HEK293 (cell line): ENCODE data around the gene KIAA0232.

ENCODE experiments used
- CTCF ChIA-PET: fragments of 350-600 bp; formaldehyde crosslinking; extraction: SDS; loops from one replicate; lab custom pipeline; 2021; ENCODE audit warnings: antibody characterized with exemption; lab: Yijun Ruan, JAX
- POLR2A ChIA-PET: fragments of 300-600 bp; formaldehyde crosslinking; extraction: SDS; loops from one replicate; lab custom pipeline; 2020; ENCODE audit warnings: antibody characterized with exemption, inconsistent platforms; lab: Yijun Ruan, JAX
- H3K27ac ChIP-seq: fragments of 200-500 bp; sonication (Bioruptor generic); 2 replicates; pipeline ENCODE4 v1.5.1; 2014; ENCODE audit warnings: low read depth, low read length, control low read depth, inconsistent platforms; ENCODE audit errors: extremely low read depth
- H3K36me3 ChIP-seq, 2 experiments: fragments of 200-500 bp in 1 of 2; sonication (Bioruptor generic) in 1 of 2; 1 replicate in 1 of 2; 2 replicates in 1 of 2; pipeline ENCODE4 v1.5.1; 2014 to 2017; ENCODE audit warnings: inconsistent platforms in 2 of 2, low read length in 2 of 2; ENCODE audit not compliant: control insufficient read depth in 2 of 2, insufficient read depth in 1 of 2
- H3K4me1 ChIP-seq: fragments of 200-500 bp; sonication (Bioruptor generic); 2 replicates; pipeline ENCODE4 v1.5.1; 2014; ENCODE audit warnings: mild to moderate bottlenecking, low read length, inconsistent platforms; ENCODE audit not compliant: control insufficient read depth, insufficient read depth
- H3K4me3 ChIP-seq: 2 replicates; pipeline ENCODE4 v1.5.1; 2011; ENCODE audit warnings: low read depth, mild to moderate bottlenecking, control low read depth, low read length, moderate library complexity
- H3K9me3 ChIP-seq: fragments of 200-500 bp; sonication (Bioruptor generic); 2 replicates; pipeline ENCODE4 v1.5.1; 2014; ENCODE audit warnings: low read depth, low read length, inconsistent platforms; ENCODE audit not compliant: control insufficient read depth, insufficient read depth
- KLF16 ChIP-seq: fragments of 450-650 bp; formaldehyde crosslinking; IDR thresholded peaks from 2 replicates; pipeline ENCODE4 v1.5.1; 2017; ENCODE audit warnings: missing biosample characterization, missing genetic modification characterization
- KLF17 ChIP-seq: fragments of 450-650 bp; formaldehyde crosslinking; IDR thresholded peaks from 2 replicates; pipeline ENCODE4 v1.5.1; 2016; ENCODE audit warnings: missing biosample characterization, missing genetic modification characterization
- SCRT2 ChIP-seq: fragments of 450-650 bp; formaldehyde crosslinking; IDR thresholded peaks from 2 replicates; pipeline ENCODE4 v1.5.1; 2016; ENCODE audit warnings: missing biosample characterization, missing genetic modification characterization
- ZNF121 ChIP-seq: fragments of 450-650 bp; formaldehyde crosslinking; IDR thresholded peaks from 2 replicates; pipeline ENCODE4 v1.5.1; 2016; ENCODE audit warnings: missing biosample characterization, missing genetic modification characterization
- ZNF146 ChIP-seq: fragments of 450-650 bp; formaldehyde crosslinking; IDR thresholded peaks from 2 replicates; pipeline ENCODE4 v1.5.1; 2016; ENCODE audit warnings: missing biosample characterization, missing genetic modification characterization
- ZNF184 ChIP-seq: fragments of 450-650 bp; IDR thresholded peaks from 2 replicates; pipeline ENCODE4 v1.5.1; 2018; ENCODE audit warnings: missing biosample characterization, mild to moderate bottlenecking, missing genetic modification characterization
- ZNF23 ChIP-seq: fragments of 450-650 bp; formaldehyde crosslinking; IDR thresholded peaks from 2 replicates; pipeline ENCODE4 v1.5.1; 2016; ENCODE audit warnings: missing biosample characterization, missing genetic modification characterization, borderline replicate concordance
- ZNF280D ChIP-seq: fragments of 450-650 bp; formaldehyde crosslinking; IDR thresholded peaks from 2 replicates; pipeline ENCODE4 v1.5.1; 2016; ENCODE audit warnings: missing biosample characterization, missing genetic modification characterization
- ZNF292 ChIP-seq: fragments of 450-650 bp; formaldehyde crosslinking; IDR thresholded peaks from 2 replicates; pipeline ENCODE4 v1.5.1; 2016; ENCODE audit warnings: low read depth, missing biosample characterization, missing genetic modification characterization, borderline replicate concordance
- ZNF558 ChIP-seq: fragments of 450-650 bp; formaldehyde crosslinking; IDR thresholded peaks from 2 replicates; pipeline ENCODE4 v1.5.1; 2016; ENCODE audit warnings: missing biosample characterization, missing genetic modification characterization
- ZNF747 ChIP-seq: fragments of 450-650 bp; formaldehyde crosslinking; IDR thresholded peaks from 2 replicates; pipeline ENCODE4 v1.5.1; 2016; ENCODE audit warnings: missing biosample characterization, missing genetic modification characterization
- ZNF76 ChIP-seq: fragments of 450-650 bp; formaldehyde crosslinking; IDR thresholded peaks from 2 replicates; pipeline ENCODE4; 2016; ENCODE audit warnings: low read depth, missing biosample characterization, missing genetic modification characterization, borderline replicate concordance
- ZSCAN30 ChIP-seq: fragments of 450-650 bp; IDR thresholded peaks from 2 replicates; pipeline ENCODE4 v1.5.1; 2018; ENCODE audit warnings: missing biosample characterization, mild to moderate bottlenecking, missing genetic modification characterization, moderate library complexity
- TF ChIP-seq, protein P1 (sequence below): fragments of 450-650 bp; formaldehyde crosslinking; IDR thresholded peaks from 2 replicates; pipeline ENCODE4 v1.5.1; 2016; ENCODE audit warnings: missing biosample characterization, missing genetic modification characterization
- TF ChIP-seq, protein P2 (sequence below): fragments of 450-650 bp; formaldehyde crosslinking; IDR thresholded peaks from 2 replicates; pipeline ENCODE4 v1.5.1; 2017; ENCODE audit warnings: missing biosample characterization, missing genetic modification characterization
- TF ChIP-seq, protein P3 (sequence below): fragments of 450-650 bp; formaldehyde crosslinking; IDR thresholded peaks from 2 replicates; pipeline ENCODE4 v1.5.1; 2016; ENCODE audit warnings: missing biosample characterization, missing genetic modification characterization
- TF ChIP-seq, protein P4 (sequence below): fragments of 450-650 bp; IDR thresholded peaks from 2 replicates; pipeline ENCODE4 v1.5.1; 2018; ENCODE audit warnings: missing biosample characterization, mild to moderate bottlenecking, missing genetic modification characterization
- TF ChIP-seq, protein P5 (sequence below): fragments of 450-650 bp; formaldehyde crosslinking; IDR thresholded peaks from 2 replicates; pipeline ENCODE4 v1.5.1; 2016; ENCODE audit warnings: missing biosample characterization, missing genetic modification characterization

The KIAA0232 gene

GRCh38 chr4:6751611-6752485 is 30.7 kb upstream of the KIAA0232 start:
- Histone ChIP-seq H3K36me3 (no peaks in the 10 kb centered on the region), H3K4me1 (no peaks in the 10 kb centered on the region), H3K4me3 (no peak overlapping the region), H3K9me3 (no peaks in the 10 kb centered on the region), H3K27ac (no peak overlapping the region)
- TF ChIP-seq ZNF146 (tag by site-specific recombination): no peak
- TF ChIP-seq ZNF292 (tag by site-specific recombination): no peak
- TF ChIP-seq SCRT2 (tag by site-specific recombination): no peak
- TF ChIP-seq ZNF76 (tag by site-specific recombination): no peak
- CTCF ChIA-PET: no interaction called here
- POLR2A ChIA-PET: no interaction called here

DNA sequence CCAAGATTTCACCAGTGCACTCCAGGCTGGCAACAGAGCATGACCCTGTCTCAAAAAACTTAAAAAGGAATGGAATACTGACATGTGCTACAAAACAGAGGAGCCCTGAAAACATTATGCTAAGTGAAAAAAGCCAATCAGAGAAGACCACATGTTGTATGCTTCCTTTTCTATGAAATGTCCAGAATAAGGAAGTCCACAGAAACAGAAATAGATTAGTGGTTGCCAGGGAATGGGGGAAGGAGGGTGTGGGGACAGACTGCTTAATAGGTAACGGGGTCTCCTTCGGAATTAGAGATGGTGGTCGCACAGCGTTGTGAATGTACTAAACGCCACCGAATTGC is 30.1 kb upstream of the KIAA0232 start:
- TF ChIP-seq ZSCAN30: no peak
- TF ChIP-seq, protein P1, sequence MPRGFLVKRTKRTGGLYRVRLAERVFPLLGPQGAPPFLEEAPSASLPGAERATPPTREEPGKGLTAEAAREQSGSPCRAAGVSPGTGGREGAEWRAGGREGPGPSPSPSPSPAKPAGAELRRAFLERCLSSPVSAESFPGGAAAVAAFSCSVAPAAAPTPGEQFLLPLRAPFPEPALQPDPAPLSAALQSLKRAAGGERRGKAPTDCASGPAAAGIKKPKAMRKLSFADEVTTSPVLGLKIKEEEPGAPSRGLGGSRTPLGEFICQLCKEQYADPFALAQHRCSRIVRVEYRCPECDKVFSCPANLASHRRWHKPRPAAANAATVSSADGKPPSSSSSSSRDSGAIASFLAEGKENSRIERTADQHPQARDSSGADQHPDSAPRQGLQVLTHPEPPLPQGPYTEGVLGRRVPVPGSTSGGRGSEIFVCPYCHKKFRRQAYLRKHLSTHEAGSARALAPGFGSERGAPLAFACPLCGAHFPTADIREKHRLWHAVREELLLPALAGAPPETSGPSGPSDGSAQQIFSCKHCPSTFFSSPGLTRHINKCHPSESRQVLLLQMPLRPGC (tag by site-specific recombination): no peak
- TF ChIP-seq, protein P2, sequence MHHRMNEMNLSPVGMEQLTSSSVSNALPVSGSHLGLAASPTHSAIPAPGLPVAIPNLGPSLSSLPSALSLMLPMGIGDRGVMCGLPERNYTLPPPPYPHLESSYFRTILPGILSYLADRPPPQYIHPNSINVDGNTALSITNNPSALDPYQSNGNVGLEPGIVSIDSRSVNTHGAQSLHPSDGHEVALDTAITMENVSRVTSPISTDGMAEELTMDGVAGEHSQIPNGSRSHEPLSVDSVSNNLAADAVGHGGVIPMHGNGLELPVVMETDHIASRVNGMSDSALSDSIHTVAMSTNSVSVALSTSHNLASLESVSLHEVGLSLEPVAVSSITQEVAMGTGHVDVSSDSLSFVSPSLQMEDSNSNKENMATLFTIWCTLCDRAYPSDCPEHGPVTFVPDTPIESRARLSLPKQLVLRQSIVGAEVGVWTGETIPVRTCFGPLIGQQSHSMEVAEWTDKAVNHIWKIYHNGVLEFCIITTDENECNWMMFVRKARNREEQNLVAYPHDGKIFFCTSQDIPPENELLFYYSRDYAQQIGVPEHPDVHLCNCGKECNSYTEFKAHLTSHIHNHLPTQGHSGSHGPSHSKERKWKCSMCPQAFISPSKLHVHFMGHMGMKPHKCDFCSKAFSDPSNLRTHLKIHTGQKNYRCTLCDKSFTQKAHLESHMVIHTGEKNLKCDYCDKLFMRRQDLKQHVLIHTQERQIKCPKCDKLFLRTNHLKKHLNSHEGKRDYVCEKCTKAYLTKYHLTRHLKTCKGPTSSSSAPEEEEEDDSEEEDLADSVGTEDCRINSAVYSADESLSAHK (tag by site-specific recombination): no peak
- TF ChIP-seq ZNF121 (tag by site-specific recombination): no peak
- no peak for TF ChIP-seq KLF16 (tag by site-specific recombination)
- TF ChIP-seq, protein P3, sequence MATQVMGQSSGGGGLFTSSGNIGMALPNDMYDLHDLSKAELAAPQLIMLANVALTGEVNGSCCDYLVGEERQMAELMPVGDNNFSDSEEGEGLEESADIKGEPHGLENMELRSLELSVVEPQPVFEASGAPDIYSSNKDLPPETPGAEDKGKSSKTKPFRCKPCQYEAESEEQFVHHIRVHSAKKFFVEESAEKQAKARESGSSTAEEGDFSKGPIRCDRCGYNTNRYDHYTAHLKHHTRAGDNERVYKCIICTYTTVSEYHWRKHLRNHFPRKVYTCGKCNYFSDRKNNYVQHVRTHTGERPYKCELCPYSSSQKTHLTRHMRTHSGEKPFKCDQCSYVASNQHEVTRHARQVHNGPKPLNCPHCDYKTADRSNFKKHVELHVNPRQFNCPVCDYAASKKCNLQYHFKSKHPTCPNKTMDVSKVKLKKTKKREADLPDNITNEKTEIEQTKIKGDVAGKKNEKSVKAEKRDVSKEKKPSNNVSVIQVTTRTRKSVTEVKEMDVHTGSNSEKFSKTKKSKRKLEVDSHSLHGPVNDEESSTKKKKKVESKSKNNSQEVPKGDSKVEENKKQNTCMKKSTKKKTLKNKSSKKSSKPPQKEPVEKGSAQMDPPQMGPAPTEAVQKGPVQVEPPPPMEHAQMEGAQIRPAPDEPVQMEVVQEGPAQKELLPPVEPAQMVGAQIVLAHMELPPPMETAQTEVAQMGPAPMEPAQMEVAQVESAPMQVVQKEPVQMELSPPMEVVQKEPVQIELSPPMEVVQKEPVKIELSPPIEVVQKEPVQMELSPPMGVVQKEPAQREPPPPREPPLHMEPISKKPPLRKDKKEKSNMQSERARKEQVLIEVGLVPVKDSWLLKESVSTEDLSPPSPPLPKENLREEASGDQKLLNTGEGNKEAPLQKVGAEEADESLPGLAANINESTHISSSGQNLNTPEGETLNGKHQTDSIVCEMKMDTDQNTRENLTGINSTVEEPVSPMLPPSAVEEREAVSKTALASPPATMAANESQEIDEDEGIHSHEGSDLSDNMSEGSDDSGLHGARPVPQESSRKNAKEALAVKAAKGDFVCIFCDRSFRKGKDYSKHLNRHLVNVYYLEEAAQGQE (tag by site-specific recombination): no peak
- TF ChIP-seq ZNF280D (tag by site-specific recombination): no peak
- no peak for TF ChIP-seq ZNF558 (tag by site-specific recombination)
- TF ChIP-seq, protein P4, sequence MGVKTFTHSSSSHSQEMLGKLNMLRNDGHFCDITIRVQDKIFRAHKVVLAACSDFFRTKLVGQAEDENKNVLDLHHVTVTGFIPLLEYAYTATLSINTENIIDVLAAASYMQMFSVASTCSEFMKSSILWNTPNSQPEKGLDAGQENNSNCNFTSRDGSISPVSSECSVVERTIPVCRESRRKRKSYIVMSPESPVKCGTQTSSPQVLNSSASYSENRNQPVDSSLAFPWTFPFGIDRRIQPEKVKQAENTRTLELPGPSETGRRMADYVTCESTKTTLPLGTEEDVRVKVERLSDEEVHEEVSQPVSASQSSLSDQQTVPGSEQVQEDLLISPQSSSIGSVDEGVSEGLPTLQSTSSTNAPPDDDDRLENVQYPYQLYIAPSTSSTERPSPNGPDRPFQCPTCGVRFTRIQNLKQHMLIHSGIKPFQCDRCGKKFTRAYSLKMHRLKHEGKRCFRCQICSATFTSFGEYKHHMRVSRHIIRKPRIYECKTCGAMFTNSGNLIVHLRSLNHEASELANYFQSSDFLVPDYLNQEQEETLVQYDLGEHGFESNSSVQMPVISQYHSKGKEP (tag by site-specific recombination): no peak
- TF ChIP-seq KLF17 (tag by site-specific recombination): no peak
- TF ChIP-seq ZNF23 (tag by site-specific recombination): no peak
- TF ChIP-seq ZNF184 (tag by site-specific recombination): no peak
- TF ChIP-seq ZNF747 (tag by site-specific recombination): no peak
- TF ChIP-seq, protein P5, sequence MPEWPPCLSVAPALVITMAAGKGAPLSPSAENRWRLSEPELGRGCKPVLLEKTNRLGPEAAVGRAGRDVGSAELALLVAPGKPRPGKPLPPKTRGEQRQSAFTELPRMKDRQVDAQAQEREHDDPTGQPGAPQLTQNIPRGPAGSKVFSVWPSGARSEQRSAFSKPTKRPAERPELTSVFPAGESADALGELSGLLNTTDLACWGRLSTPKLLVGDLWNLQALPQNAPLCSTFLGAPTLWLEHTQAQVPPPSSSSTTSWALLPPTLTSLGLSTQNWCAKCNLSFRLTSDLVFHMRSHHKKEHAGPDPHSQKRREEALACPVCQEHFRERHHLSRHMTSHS (tag by site-specific recombination): no peak
- TF ChIP-seq, all 188 proteins: peak for 0
- Histone ChIP-seq H3K27ac (no peak overlapping the region), H3K36me3 (no peaks in the 10 kb centered on the region), H3K9me3 (no peaks in the 10 kb centered on the region), H3K4me1 (no peaks in the 10 kb centered on the region), H3K4me3 (no peak overlapping the region)
- POLR2A ChIA-PET: no interaction called here
- CTCF ChIA-PET: no interaction called here
